ENCODE data around the gene CSF2.

Gene CSF2

DNA sequence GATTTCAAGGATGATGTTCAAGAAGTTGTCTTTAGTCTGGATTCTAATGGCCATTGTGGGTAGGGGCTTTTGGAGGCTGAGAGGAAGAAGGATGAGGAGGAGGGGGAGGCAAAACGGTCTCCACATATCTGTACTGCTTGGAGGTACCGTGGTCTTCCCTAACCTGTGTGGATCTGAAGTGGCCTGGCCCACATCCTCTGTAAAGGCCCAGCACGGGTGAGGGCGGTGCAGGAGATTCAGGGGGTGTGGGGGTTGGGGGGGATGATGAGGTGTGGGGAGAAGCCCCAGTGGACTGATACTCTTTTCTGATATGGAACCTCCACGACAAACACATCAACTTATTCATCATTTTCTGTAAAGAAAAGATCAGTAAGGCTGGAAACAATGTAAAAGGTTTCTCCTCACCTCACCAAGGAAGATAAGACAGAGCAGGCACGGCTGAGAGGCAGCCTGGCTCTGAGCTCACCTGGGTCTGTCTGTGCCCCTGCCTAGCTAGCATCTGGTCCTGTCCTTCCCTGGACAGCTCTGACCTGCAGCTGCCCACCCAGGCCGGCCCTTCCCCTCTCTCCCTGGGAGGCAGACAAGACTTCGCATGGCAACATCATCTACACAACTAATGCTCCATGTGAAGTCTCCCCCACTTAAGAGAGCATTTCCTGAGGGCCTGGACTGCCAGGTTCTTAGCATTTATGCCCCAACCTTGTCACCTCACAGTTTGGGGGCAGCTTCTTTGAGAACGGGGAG is 18.7 kb upstream of the CSF2 start:
- no peak for DNase-seq (ENCODE audit: low read depth in 2 of 2)

DNA sequence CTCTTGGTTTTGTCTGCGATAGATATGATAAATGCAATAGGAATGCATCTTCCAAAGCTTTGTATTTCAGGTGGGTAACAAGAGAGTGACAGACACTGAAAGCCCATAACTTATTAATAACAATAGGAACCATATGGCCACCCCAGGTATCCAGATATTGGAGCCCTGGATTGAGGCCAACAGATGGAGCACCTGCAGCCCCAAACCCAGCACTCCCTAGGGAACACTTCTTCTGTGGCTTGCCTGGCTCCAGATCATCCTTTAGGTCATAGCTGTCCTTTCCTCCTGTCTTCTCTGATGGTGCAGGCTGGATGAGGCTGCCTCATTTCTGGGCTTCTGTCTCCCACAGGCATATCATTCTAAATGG is 18.2 kb upstream of the CSF2 start:
- DNase-seq (ENCODE audit: low read depth in 2 of 2), result no peak

DNA sequence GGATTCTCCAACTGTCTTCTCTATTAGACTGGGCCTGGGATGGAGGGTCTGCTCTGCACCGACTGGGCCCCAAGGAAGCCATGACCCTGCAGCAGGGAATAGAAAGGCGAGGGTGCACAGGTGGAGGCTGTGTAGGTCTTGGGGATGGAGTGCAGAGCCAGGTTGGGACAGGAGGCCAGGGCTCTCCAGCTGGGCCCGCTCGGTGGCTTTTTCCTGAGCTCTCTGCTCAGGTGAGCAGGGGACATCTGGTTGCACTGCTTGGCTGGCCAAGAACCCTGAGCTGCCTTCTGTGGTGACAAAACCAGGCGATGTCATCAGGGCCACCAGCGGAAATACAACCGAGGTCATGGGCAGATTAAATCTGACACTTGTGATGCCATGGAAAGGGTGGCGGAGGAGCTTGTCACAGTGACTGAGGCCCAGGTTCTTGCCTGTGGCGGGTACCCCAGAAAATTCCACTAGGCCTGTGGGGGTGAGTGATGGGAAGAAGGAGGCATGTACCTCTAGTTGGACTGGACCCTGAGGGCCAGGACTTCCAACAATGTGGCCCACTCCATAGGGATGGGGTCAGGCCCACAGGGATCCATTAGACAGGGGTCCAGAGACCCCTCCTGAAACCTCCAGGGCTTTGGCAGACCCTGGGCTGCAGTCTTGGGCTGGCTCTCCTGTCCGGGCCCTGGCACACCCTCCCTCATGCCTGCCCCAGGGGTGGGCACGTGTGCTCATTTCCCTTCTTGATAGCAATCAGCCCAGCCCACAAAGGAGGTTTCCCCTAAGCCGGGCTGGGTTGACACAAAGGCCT is 17.6 kb upstream of the CSF2 start:
- no peak for DNase-seq (ENCODE audit: low read depth in 2 of 2)

DNA sequence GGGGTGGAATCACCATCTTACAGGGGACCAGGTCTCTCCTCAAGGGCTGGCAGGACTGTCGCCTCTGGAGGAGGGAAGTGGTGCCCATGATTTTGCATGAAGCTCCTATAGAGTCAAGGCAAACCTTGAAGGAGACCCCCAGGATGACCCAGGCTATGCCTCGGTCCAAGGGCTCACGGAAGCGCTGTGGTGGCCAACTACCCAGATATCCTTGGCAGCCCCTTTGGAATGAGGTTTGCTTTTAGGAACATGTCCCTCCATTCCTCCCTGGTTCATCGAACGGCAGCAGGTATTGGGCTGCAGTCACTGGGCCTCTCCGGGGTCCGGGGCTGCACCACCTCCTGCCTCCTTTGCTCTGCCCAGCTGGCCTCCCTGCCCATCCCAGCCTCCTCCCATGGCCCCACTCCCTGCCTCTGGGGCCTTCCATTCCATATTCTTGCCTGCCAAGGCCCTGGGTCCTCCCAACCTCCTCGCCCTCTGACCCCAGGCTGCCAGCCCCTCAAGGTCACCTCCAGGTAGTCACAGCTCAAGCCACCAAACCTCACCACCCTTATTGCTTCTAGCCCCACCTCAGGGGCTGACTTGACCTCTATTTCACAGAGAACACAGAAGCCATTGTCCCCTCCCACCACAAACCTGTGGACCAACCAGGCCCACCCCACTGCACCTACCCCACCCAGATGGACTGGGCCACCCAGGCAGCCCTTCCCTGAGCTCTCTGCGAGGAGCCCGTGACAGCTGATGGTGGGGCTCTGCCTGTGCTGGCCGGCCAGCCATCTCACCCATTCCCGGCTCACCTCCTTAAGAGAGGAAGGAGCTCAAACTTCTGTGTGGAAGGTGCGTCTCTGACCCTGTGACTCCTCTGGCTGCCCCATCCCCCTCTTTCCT is 16.7 kb upstream of the CSF2 start:
- DNase-seq (ENCODE audit: low read depth in 2 of 2), result no peak

DNA sequence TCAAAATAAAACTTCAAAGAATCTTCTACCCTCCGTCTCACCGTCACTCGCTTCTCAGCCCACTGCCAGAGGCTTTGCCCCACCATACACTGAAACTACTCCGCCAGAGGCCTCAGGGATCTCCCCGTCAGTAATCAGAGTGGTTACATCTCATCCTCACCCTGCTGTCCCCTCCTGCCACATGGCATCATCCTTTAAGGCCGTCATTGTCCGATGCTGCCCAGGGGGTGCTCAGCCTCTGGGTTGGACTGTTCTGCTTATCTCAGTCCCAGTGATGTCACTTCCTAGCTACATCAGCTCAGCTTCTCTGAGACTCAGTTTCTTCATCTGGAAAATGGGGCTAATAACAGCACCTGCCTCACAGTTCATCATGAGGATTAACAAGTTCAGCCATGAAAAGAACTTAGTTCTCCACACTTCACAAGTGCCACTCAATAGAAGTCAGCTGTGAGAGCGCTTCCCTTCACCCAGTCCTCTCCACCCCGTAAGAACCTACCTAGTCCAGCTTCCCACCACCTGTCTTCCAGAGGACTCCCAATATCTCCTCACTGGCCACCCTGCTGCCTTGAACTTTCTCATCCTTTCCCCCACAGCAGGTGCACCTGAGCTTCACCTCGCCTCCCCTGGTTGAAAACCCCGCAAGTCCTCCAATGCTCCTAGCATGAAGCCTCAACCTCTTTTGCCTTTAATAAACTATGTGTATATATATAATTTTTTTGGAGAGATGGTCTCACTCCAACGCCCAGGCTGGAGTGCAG is 15.9 kb upstream of the CSF2 start:
- no peak for DNase-seq (ENCODE audit: low read depth in 2 of 2)

DNA sequence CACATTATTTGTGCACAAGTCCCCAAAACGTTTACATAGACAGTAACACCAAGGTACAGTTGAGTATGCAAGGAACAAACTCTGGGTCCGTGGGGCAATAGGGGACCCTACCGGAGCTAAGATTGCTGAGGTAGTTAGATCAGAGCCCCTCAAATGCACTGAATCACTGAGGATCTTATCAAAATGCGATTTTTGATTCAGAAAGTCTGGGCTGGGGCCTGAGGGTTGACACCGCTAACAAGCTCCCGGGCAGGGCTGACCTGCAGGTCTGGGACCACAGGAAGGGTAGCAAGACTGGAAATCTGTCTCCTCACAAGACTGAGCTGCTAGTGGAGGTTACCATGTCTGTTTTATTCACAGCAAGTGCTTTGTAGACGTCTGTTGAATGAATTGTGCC is 14.9 kb upstream of the CSF2 start:
- DNase-seq (ENCODE audit: low read depth in 2 of 2), result no peak

DNA sequence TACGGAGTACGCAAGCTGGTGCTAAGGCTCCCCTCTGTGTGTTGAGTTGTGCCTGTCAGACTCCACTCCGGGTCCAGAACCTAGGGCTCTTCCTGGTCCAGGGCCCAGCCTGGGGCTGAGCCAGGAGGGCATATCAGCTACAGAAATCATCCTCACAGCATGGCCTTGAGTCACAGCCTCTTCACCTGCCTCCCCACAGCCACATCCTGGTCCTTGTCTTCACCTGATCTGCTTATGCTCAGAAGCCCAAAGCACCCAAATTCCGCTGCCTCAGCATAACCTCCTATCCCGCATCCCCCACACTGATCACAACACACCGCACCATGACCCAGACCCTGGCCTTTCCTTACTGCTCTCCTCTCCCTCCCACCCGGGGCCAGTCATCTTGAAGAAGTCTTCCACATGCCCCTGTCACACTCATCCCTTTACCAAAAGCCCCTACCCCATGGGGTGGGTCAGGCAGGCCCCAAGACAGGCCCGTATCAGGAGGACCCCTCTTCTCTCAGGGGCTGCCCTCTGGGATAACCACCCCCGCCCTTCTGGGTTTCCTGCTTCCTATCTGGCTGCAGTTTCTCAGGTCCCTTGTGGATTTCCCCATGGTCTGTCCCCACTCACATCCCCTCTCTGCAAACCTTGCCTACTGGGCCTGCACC is 14.4 kb upstream of the CSF2 start:
- DNase-seq (ENCODE audit: low read depth in 2 of 2), result no peak

DNA sequence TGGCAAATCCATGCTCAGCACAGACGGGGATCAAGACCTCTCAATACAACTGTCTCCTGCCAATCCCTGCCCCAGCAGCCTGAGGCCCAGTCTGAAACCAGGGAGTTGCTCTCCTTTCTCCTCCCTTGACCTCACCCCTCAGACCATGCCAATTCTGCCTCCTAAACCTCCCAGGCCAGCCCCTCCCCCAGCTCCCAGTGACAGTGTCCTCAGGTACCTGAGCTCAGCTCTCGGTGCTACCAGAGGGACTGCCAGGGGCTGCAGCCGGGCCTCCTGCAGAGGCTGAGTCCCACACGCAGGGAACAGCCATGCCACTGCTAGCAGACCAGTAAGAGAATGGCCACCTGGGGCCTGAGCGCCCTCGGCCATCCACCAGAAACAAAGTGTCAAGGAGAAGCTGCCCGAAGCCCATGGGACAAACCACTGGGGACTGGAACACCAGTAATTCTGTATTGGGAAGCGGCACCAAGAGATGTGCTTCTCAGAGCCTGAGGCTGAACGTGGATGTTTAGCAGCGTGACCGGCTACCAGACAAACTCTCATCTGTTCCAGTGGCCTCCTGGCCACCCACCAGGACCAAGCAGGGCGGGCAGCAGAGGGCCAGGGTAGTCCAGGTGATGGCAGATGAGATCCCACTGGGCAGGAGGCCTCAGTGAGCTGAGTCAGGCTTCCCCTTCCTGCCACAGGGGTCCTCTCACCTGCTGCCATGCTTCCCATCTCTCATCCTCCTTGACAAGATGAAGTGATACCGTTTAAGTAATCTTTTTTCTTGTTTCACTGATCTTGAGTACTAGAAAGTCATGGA is 13.7 kb upstream of the CSF2 start:
- DNase-seq (ENCODE audit: low read depth in 2 of 2), result no peak

DNA sequence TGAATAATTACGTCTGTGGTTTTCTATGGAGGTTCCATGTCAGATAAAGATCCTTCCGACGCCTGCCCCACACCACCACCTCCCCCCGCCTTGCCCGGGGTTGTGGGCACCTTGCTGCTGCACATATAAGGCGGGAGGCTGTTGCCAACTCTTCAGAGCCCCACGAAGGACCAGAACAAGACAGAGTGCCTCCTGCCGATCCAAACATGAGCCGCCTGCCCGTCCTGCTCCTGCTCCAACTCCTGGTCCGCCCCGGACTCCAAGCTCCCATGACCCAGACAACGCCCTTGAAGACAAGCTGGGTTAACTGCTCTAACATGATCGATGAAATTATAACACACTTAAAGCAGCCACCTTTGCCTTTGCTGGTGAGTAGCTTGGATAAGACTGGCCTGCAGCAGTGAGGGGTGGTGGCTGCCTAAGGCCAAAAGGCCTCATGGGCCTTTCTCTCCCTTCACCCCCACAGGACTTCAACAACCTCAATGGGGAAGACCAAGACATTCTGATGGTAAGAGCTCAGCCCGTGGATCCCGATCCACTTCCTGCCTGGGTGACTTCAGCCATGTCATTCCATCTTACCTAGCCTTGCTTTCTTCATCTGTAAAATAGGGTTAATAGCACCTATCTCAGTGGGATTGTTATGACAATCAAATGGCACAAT is 13.0 kb upstream of the CSF2 start, which contains the start of gene IL3:
IL3 (plus strand) TSS at position 155 of the 661 bp plus-strand sequence; CDS start at position 207, 52 bp downstream.
- no peak for DNase-seq (ENCODE audit: low read depth in 2 of 2)

DNA sequence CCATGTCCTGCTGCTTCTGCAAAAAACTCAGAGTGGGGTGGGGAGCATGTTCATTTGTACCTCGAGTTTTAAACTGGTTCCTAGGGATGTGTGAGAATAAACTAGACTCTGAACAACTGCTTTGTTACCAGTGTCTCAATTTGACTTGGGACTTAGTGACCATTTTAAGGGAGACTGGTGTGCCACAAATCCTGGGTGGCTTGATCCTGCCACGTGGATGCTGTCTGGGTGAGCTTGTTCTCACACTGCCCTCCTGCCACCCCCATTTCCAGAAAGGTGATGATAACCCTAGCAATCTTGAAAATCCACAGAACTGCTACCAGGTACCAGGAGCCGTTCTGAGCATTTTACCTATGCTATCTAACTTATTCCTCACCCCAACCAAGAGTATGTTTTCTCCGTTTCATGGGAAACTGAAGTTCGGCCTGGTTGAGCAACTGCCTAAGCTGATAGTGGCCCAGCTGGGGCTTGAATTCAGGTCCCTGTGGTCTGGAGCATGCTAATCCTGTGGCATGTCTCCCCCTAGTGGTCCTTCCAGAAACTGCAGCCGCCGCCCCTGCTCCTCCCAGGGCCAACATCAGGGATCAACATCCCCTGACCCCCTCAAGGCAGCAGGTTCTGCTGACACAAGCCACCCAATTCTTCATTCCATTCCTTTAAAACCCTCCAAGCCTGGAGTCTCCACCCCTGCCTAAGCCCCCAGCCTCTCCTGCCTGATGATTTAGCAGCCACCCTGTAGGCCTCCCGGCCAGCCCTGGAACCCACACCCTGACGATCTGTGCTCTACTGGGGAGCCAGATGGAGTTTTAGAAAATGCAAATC is 10.3 kb upstream of the CSF2 start:
- peak; percentile 70 to 86 for DNase-seq (ENCODE audit: low read depth in 2 of 2)

DNA sequence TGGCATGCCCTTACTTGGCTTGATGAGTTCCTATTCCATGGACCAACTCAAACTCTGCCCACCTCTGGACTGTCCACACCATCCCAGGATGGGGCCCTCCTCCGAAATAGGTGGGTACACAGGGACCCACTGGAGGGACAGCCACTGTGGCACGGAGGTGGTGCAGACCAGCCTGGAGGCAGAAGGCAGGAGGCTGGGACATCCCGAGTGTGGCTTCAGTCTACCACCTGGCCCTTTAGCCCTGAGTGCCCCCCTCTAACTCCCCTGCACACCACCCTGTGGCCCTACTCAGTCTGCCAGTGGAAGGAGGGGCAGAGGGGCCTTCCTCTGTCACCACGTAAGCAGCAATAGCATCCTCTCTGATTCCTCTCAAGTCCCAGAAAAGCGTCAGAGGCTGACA is 9.4 kb upstream of the CSF2 start:
- DNase-seq (ENCODE audit: low read depth in 2 of 2), result no peak

DNA sequence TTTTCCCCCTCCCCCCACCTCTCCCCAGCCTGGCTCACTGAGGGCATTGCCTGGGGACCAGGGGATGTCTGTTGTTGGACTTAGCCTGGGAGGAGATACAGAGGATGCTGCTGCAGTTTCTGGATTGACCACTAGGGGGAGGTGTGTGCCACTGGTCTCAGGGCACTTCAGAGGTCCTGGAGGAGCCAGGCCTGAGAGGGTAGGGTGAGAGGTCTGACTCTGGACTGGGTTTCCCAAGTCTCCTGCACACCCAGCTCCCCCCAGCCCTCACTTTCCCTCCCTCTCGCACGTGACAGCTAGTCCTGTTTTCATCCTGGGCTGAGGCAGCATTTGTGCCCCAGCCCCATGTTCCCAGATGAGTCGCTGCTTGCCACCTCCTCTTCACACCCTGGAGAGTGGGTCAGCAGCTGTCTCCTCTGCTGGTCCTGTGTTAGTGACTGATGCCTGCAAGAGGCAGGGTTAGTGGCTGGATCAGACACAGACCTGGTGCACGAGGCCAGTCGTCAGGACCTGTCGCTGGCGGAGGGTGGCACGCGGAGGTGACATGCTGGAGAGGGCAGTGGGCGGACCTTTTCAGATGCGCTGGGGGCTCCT is 8.8 kb upstream of the CSF2 start:
- DNase-seq (ENCODE audit: low read depth in 2 of 2), result peak; percentile 75 to 79

DNA sequence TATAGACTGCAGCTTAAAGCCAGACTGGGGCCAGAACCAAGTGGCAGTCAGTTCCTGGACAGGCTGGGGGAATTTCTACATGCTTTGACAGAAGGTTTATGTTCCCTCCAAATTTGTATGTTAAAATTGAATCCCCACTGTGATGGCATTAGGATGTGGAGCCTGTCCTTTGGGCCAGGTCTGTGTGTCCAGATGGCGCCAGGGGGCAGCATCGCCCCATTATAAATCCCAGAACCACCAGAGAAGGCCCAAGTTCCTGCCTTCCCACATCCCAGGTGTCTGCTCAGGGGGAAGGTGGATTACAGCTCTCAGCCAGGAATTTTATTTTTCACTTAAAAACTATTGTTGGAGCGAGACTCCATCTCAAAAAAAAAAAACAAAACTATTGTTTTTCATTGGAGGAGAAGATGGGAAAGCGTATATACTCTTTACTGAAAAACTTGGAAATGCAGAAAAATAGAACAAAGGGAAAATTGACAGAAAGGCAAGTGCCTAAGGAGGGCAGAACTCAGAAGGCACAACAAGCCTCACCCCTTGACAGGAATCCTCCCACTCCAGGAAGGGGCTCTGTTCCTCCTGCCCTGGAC is 8.1 kb upstream of the CSF2 start:
- DNase-seq (ENCODE audit: low read depth in 2 of 2), result no peak

DNA sequence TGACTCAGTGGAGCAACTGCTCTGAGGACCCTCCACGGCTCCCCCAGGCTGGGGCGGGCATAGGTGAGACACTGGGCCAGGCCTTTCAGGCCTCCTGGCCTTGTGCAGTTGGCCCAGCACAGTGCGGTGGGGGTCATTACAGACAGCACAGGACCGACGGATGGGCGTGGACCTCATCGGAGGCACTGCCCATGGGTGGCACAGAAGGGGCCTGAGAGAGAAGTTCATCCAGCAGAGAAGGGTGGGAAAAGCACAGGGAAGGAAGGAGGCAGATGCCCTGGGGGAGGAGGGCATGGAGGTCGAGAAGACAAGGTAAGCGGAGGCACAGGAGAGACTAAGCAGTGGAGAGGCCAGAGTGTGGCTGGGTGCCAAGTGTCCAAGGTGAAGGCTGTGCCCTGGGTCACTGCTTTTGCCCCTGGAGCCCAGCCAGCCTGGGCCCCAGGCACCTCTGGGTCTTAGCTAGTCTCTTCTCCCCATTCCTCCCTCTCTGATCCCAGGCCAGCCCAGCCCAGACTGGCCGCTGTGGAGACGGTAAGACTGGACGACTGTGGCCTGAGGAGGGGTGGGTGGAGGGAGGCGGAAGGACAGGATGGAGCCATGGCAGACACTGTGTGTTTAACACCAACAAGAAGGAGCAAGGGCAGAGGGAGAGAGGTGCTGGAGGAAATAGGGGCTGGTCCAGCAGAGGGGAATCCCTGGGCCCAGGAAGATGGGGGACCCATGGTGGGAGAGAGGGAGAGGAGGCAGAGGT is 7.5 kb upstream of the CSF2 start:
- no peak for DNase-seq (ENCODE audit: low read depth in 2 of 2)

DNA sequence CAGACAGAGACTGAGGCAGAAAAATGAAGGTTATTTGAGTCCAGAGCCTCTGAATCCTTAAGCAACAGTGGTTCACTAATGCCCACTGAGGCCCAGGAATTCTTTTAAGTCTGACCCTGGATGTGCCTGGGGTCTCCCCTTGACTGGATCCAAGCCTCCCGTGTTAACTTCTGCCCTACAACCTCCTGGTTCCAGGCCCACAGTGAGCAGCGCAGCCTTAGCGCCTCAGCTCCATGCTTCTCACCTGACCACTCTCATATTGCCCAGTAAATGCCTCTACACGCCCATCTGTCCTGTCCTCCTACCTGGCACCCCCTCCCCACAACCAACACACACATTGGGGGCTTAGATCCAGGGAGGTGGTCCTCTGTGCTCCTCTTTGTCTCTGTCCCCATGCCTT is 6.7 kb upstream of the CSF2 start:
- no peak for DNase-seq (ENCODE audit: low read depth in 2 of 2)

DNA sequence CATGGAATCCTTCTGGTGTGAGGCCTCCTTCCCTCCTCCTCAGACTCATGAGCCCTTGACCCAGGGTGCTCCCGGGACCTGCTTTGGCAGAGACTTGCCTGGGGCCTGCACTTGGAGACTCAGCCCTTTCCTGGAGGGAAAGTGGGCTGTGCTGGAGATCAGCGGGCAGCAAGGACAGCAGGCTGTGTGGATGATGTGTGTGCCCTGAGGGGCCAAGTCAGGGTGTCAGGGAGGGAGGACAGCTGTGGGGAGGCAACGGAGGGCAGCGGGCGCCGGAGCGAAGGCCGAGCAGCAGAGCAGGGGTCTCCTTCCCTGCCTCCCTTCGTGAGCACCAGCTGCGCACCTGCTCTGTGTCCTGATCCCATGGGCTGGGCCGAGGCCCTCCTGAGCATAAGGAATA is 6.1 kb upstream of the CSF2 start:
- no peak for DNase-seq (ENCODE audit: low read depth in 2 of 2)

Measured in stimulated activated CD8-positive, alpha-beta memory T cell treated with anti-CD3 and anti-CD28 coated beads, Interleukin-2, amount 100 ng/mL, for 48 hours (primary cell).